DND-41 (cell line): ENCODE measurements around the gene PTH2R.

Experiments used
- CTCF ChIP-seq: IDR thresholded peaks from 2 replicates; pipeline ENCODE4 v1.5.1; 2012; ENCODE audit warnings: borderline replicate concordance, low read length, moderate library complexity, mild to moderate bottlenecking; ENCODE audit not compliant: poor library complexity, severe bottlenecking; ENCODE audit errors: extremely low read depth
- EZH2 ChIP-seq: IDR thresholded peaks from 3 replicates; pipeline ENCODE4 v1.6.1; 2012; ENCODE audit warnings: borderline replicate concordance, low read depth, mild to moderate bottlenecking, moderate library complexity, low read length, inconsistent platforms; ENCODE audit not compliant: severe bottlenecking

GRCh38 chr2:208488686-208489564 is 82.3 kb downstream of the PTH2R start:
- TF ChIP-seq CTCF (no peak), EZH2 (no peak)
